A673 (cell line): ENCODE results near the gene TP53I3.

Source experiments
- EZH2 ChIP-seq: fragments of 200-600 bp; sonication (generic); IDR thresholded peaks from 2 replicates; pipeline ENCODE4 v1.6.1; 2017; ENCODE audit warnings: borderline replicate concordance, low read depth, mild to moderate bottlenecking, mixed read lengths, antibody characterized with exemption, low read length; ENCODE audit not compliant: poor library complexity, severe bottlenecking
- TF ChIP-seq, protein P1 (sequence below): fragments of 300-800, 200-600 bp; sonication (generic); conservative IDR thresholded peaks from 2 replicates; pipeline ENCODE4 v1.5.1; 2017; ENCODE audit warnings: low read depth, mild to moderate bottlenecking, antibody characterized with exemption, low read length, moderate library complexity, mixed read lengths

DNA sequence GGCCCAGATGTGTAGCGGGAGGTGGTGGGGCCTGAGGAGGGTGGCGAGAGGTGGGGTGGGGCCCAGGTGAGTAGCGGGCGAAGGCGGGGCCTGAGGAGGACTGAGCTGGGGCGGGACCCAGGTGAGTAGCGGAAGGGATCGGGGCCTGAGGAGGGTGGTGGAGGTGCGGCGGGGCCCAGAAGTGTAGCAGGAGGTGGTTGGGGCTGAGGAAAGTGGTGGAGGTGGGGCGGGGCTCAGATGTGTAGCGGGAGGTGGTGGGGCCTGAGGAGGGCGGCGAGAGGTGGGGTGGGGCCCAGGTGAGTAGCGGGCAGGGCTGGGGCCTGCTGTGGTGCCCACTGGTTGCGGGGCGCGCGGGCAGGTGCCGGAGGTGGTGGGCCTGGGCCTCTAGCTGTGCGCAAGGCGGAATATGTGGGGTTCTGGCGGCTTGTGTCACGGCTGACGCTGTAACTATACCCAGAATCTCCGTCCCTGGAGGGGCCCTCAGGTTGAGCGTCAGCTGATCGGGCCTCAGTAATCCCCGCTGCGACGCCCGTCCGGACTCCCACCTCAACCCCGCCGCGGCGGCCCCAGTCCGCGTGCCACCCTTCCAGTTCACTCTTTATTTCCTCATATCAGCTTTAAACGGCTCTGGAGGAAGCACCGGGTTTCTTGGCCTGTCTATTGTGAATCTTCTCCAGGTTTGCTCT is 7.6 kb downstream of the TP53I3 start:
- TF ChIP-seq, protein P1, sequence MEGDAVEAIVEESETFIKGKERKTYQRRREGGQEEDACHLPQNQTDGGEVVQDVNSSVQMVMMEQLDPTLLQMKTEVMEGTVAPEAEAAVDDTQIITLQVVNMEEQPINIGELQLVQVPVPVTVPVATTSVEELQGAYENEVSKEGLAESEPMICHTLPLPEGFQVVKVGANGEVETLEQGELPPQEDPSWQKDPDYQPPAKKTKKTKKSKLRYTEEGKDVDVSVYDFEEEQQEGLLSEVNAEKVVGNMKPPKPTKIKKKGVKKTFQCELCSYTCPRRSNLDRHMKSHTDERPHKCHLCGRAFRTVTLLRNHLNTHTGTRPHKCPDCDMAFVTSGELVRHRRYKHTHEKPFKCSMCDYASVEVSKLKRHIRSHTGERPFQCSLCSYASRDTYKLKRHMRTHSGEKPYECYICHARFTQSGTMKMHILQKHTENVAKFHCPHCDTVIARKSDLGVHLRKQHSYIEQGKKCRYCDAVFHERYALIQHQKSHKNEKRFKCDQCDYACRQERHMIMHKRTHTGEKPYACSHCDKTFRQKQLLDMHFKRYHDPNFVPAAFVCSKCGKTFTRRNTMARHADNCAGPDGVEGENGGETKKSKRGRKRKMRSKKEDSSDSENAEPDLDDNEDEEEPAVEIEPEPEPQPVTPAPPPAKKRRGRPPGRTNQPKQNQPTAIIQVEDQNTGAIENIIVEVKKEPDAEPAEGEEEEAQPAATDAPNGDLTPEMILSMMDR, result no peak
- no peak for TF ChIP-seq EZH2
